ENCODE measurements around the gene TSPAN4.

Gene TSPAN4

DNA sequence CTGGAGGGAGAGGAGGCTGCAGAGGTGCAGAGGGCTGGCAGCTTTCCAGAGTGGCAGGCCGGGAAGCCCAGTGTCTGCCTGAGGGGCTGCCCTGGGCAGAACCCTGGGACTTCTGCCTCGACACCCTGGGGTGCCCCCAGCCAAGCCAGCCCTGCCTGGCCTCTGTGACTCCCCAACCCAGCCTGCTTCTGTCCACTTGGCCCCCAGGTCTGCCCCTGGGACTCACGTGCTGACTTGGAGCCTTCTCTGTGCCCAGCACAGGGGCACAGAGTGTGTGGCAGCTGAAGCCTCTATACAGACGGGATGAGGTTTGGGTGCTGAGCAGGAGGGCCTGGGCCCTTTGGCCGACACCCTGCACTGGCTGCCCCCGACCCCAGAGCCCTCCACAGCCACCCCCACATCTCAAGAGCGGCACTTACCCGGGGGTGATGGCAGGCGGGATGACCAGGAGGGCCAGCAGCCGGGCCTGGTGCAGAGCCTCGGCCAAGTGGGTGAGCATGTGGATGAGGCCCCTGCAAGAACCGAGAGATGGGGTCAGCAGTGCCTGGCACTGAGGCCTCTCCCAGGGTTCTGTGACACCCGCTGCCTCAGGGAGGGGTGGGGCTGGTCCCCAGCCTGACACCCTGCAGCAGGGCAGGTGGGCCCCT lies 50.5 kb downstream of the TSPAN4 start:
- no peak for DNase-seq

DNA sequence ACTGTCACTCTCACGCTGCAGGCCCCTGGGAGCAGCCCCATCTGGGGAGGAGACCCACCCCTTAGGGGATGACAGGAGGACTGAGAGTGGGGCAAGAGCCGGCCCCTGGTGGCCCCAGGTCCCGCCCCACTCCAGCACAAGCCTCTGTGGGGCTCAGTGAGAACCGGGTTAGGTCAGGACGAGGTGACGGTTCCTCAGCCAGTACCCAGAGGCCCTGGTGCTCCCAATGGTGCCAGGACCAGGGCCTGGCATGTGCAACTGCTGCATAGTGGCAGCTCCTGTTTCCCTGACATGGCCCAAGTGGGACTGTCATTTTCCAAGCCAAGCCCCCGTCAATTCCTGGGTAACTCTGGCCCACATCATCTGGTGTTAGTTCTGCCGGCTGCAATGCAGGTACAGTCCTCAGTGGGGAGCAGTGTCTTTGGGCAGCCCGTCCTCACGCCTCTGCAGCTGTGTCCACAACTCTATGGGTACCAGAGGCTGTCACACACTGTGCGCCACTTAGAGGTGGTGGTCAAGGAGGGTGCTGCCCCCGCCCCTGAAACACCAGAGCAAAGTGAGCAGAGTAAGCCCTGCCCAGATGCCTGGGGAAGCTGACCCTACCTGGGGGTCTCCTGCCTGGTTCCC lies 52.0 kb downstream of the TSPAN4 start:
- DNase-seq = no peak

- no peak for DNase-seq
Measured at GRCh38 chr11:895331-896110, 52.9 kb downstream of the TSPAN4 start.

DNA sequence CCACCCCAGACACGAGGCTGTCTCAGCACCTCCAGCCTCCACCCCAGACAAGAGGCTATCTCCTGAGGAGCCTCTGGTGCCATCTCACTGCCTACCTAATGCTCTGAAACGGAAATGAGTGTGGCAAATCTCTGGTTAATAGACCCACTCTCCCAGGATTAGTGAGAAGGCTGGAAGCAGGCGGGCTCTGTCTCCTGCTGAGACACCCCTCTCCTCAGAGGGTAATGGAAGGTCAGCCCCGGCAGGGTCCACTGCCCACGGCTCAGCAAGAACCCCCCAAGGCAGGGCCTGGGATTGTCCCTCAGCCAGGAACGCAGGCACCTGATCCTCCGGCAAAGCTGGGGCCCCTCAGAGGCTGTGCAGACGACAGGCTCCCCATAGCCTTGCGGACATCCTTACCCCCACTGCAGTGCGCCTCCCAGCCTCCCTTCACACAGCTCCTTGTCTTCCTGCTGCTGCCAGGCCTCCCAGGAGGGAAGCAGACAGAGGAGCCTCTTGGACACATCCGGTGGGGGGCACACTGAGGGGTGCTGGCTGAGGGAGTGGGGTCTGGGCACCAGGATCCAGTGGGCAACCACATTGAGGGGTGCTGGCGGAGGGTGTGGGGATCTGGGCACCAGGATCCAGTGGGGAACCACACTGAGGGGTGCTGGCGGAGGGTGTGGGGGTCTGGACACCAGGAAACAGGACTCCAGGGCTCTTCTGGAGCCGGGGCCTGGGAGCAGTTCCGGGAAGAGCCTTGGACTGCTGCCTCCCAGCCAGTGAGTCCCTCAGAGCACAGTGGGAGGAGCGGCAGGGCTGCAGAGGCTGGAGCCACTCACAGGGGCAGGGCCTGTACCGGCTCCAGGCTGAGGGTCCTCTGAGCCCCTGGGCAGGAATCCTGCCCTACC lies 54.8 kb downstream of the TSPAN4 start:
- no peak for DNase-seq

DNA sequence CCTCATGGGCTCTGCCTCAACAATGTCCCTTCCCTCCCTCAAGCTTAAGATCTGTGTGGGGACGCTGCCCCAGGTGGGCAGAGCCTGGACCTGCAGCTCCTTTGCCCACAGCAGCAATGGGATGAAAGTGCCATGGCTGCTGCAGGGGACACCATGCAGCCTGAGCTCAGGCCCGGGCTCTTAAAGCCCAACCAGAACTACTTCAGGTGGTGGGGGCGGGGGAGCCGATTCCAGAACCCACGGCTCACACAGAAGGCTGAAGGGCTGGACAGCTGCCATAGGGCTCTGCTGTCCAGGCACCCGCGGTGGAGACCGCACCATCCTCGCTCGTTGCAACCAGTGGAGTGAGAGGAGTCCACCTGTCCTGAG lies 55.5 kb downstream of the TSPAN4 start:
- DNase-seq = no peak

- no peak for DNase-seq
Measured at GRCh38 chr11:898540-899190, 56.0 kb downstream of the TSPAN4 start.

DNA sequence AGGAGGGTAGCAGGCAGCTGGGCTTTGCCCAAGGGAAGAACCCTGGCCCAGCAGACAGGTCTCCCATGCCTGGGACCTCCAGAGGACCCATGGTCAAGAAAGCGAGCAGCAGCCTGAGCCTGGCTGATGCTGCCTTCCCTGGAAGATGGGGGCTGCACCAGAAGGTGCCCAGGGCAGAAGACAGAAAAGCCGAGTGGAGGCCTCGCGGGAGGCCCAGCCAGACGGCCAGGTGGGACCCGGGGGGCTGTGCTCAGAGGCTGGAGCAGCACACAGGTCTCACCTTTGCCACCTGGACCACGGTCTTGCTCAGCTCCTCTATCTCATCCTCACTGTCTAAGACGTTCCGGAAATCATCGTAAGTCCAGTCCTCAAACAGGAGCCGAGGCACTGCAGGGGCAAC lies 57.1 kb downstream of the TSPAN4 start:
- no peak for DNase-seq

- DNase-seq = no peak
Measured at GRCh38 chr11:900545-900944, 57.9 kb downstream of the TSPAN4 start.

GRCh38 chr11:901452-902061 lies 58.9 kb downstream of the TSPAN4 start:
- DNase-seq = no peak

DNA sequence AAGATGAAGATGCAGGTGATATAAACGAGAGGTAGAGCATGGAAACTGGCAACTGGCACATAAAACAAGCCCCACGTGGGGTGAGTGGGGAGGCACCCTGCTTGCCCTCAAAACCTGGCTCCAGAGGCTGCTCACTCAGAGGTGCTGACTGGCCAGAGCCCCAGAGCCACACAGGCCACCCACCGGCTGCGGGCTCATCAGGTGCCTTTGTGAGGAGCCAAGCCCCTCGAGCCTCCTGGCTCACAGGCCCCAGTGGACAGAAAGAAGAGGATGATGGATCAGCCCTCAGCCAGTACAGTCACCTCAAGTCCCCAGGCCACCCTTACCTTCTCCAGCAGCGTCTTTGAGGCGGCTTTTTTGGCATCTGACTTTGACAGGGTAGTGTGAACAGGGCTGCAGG lies 61.7 kb downstream of the TSPAN4 start:
- no peak for DNase-seq

GRCh38 chr11:905952-906351 lies 63.3 kb downstream of the TSPAN4 start:
- no peak for DNase-seq

GRCh38 chr11:907668-908067 lies 65.0 kb downstream of the TSPAN4 start:
- no peak for DNase-seq

- DNase-seq = no peak
Measured at GRCh38 chr11:908273-908672, 65.6 kb downstream of the TSPAN4 start.

- DNase-seq = no peak
Measured at GRCh38 chr11:909406-909805, 66.8 kb downstream of the TSPAN4 start.

GRCh38 chr11:910044-910588 lies 67.5 kb downstream of the TSPAN4 start:
- no peak for DNase-seq

- peak; percentile 87 for DNase-seq
Measured at GRCh38 chr11:910589-911030, 68.0 kb downstream of the TSPAN4 start, which contains the start of gene CHID1. Gene CHID1 (minus strand): TSS chr11:910810. CDS start chr11:904816, 5,994 bp downstream.

- DNase-seq = no peak
Measured at GRCh38 chr11:911031-911889, 68.6 kb downstream of the TSPAN4 start.

DNA sequence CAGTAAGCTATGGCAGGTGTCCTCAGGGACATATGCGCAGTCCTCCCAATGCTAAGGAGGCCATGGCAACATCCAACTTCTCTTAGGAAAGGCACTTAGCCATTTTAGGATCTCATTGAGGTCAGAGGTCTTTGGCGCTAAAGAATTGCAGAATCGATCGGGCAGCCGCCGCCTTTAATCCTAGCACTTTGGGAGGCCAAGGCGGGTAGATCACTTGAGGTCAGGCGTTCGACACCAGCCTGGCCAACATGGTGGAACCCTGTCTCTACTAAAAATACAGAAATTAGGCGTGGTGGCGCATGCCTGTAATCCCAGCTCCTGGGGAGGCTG lies 69.2 kb downstream of the TSPAN4 start:
- DNase-seq = no peak

DNA sequence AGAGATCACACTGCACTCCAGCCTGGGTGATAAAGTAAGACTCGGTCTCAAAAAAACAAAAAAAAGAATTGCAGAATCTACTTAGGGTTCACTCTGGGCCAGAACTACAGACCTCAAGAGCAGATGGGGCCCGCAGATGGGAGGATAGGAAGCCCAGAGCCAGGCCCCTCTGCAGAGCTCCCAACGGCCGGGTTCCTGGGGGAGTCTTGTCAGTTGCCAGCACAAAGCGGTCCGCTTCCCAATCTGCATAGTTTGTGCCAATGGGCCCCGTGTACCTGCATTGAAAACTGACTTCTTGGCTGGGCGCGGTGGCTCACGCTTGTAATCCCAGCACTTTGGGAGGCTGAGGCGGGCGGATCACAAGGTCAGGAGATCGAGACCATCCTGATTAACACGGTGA lies 69.6 kb downstream of the TSPAN4 start:
- no peak for DNase-seq

DNA sequence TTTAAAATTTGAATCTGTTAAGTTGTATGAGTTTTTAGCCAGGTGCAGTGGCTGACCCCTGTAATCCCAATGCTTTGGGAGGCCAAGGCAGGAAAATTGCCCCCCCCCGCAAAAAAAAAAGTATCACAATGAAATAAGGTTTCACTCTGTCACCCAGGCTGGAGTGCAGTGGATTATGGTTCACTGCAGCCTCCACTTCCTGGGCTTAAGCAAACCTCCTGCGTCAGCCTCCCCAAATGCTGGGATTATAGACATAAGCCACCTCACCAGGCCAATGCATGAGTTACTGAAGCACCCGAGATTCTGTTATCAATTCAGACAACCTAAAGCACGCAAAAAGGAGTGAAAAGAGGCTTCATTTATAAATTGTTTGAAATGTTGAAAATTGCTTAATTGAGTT lies 70.4 kb downstream of the TSPAN4 start:
- no peak for DNase-seq

DNA sequence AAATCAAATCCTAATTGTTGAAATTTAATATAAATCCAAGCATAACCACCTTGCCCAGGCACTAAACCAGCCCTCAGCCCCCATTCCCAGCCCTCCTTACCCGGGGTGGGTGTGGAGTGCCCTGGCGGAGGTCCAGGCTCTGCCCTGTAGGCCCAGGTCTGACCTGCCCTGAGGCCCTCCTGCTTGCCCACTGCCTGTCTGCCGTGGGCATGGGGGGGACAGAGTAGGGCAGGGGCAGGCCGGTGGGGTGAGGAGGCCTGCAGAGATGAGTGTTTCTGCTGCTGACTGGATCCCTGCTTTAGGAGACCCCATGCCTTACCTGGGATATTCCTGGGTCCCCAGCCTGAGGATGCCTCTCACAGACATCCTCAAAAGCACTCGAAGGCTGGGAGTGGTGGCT lies 71.6 kb downstream of the TSPAN4 start:
- no peak for DNase-seq
